Psoas muscle (tissue), 8 donors: ENCODE data around the gene NFKB2. TPM values are rescaled to one million over a fixed set of nuclear protein-coding genes. Genes with fewer than 3 reads are reported as not detected.

Experiments
- ATAC-seq, 4 donors: fragments of 200-7000 bp; cut with Tn5 transposase; one replicate each; pipeline ENCODE4 v1.9.1; 2020; ENCODE audit warnings: moderate library complexity in 3 of 4, mild to moderate bottlenecking in 2 of 4
- DNase-seq, 2 donors: peaks; one replicate each; pipeline ENCODE4 v3.0.0-alpha.2; 2020
- H3K27ac ChIP-seq: fragments of 200-600 bp; one replicate; pipeline ENCODE4 v1.8.0; 2022
- H3K27me3 ChIP-seq, 3 donors: fragments of 200-600 bp in 1 of 3; one replicate each; pipeline versions ENCODE4 v1.6.1 to v1.8.0; 2013 to 2022; ENCODE audit warnings: low read length in 2 of 3, mild to moderate bottlenecking in 2 of 3, moderate library complexity in 1 of 3; ENCODE audit not compliant: insufficient read depth in 3 of 3
- H3K36me3 ChIP-seq, 2 donors: fragments of 200-600 bp in 1 of 2; one replicate each; pipeline versions ENCODE4 v1.6.1 to v1.8.0; 2013 to 2022; ENCODE audit warnings: low read depth in 1 of 2, mild to moderate bottlenecking in 1 of 2, moderate library complexity in 1 of 2; ENCODE audit not compliant: insufficient read depth in 1 of 2
- H3K4me1 ChIP-seq: fragments of 200-600 bp; one replicate; pipeline ENCODE4 v1.8.0; 2022
- H3K4me3 ChIP-seq: fragments of 200-600 bp; one replicate; pipeline ENCODE4 v1.8.0; 2022; ENCODE audit warnings: mild to moderate bottlenecking
- H3K9me3 ChIP-seq: fragments of 200-600 bp; one replicate; pipeline ENCODE4 v1.8.0; 2022
- CTCF ChIP-seq: fragments of 200-600 bp; IDR thresholded peaks from one replicate; pipeline ENCODE4 v1.8.0; 2022; ENCODE audit warnings: antibody characterized with exemption
- WGBS, 3 donors: extraction: QIAGEN DNeasy Blood & Tissue Kit; methylation state at CpG; one replicate each; pipeline versions ENCODE4 v1.1.6 to v1.1.7; 2013; 5-methylcytosine and 5-hydroxymethylcytosine counted together
- intact Hi-C, 2 donors: fragments of 100-400 bp; cut with DNase I; formaldehyde crosslinking; loops; one replicate each; pipeline versions ENCODE4 v1.11.0 to v1.14.2; 2022
- polyA plus RNA-seq, 3 donors: library from polyadenylated mRNA; stranded (reverse); fragments of 200-250 nt; gene quantifications; one replicate each; pipeline ENCODE4 v1.2.3, GENCODE V29; 2013
- total RNA-seq, 4 donors: library from RNA; stranded (reverse); fragmentation: NEBNext Ultra II Directional in 2 of 4; extraction: Animal tissue kit (Norgen Biotek cat#: 25700) in 2 of 4; gene quantifications; one replicate each; pipeline versions ENCODE4 v1.2.1 to v1.2.4, GENCODE V29; 2021 to 2023
- donor health status: healthy with polysubstance abuse.
- donor health status: DM: no; HTN: no; CAD: no; lungs with moderate emphysema.
- donor health status: Bipolar disorder and iron deficiency.
- donor health status: healthy.
- donor health status: DM: yes; HTN: yes; CAD: no.
- donor health status: DM: no; HTN: no; CAD: no.
- donor health status: DM: no; HTN: no; CAD: no.
- donor health status: DM: yes; HTN: yes; CAD: no.

NFKB2 gene
- total and polyA plus RNA-seq, 7 donors = 8.3 to 86.0 (median 12.6) TPM

GRCh38 chr10:102405632-102406031 is 10.1 kb downstream of the NFKB2 start:
- peaks cover 0 to 33% (median 21%) of the 10 kb centered on the region in 3 donors for H3K27me3 ChIP-seq
- 70 to 81% (median 71%) methylated on average over 6 of the region's 6 CpGs for WGBS, 3 donors
- H3K27ac ChIP-seq = no peak overlapping the region
- ATAC-seq = no peak
- no peak for DNase-seq
- TF ChIP-seq CTCF = no peak
- peaks cover 4% of the 10 kb centered on the region for H3K4me1 ChIP-seq
- intact Hi-C loops = no loop called here
- no peak overlapping the region for H3K4me3 ChIP-seq
- no peaks in the 10 kb centered on the region for H3K9me3 ChIP-seq
- H3K36me3 ChIP-seq = peaks cover 0 to 25% of the 10 kb centered on the region in 2 donors

GRCh38 chr10:102406815-102407214 is 11.3 kb downstream of the NFKB2 start:
- no peaks in the 10 kb centered on the region for H3K9me3 ChIP-seq

GRCh38 chr10:102407425-102408130 is 12.1 kb downstream of the NFKB2 start:
- 78 to 84% (median 82%) methylated on average over 13 of the region's 13 CpGs for WGBS, 3 donors
- H3K27me3 ChIP-seq = peaks cover 0 to 52% (median 31%) of the 10 kb centered on the region in 3 donors
- H3K4me1 ChIP-seq = peaks cover 4% of the 10 kb centered on the region
- TF ChIP-seq CTCF = no peak
- no peak overlapping the region for H3K27ac ChIP-seq
- intact Hi-C loops = no loop called here
- no peaks in the 10 kb centered on the region for H3K9me3 ChIP-seq
- DNase-seq (no peak), ATAC-seq (no peak)
- H3K36me3 ChIP-seq = peaks cover 0 to 6% of the 10 kb centered on the region in 2 donors
- no peak overlapping the region for H3K4me3 ChIP-seq

More at GRCh38 chr10:102406815-102407214, 11.3 kb downstream of the NFKB2 start:
- Histone ChIP-seq H3K27me3 (peaks cover 0 to 45% (median 28%) of the 10 kb centered on the region in 3 donors), H3K36me3 (peaks cover 0 to 13% of the 10 kb centered on the region in 2 donors), H3K4me3 (no peak overlapping the region), H3K4me1 (peaks cover 4% of the 10 kb centered on the region), H3K27ac (no peak overlapping the region)
- TF ChIP-seq CTCF = no peak
- DNase-seq = no peak
- intact Hi-C loops = no loop called here
- 92 to 100% (median 92%) methylated on average over 2 of the region's 2 CpGs for WGBS, 3 donors
- no peak for ATAC-seq

- Histone ChIP-seq H3K36me3 (no peaks in the 10 kb centered on the region), H3K4me3 (peak overlapping the region; percentile 53), H3K27me3 (peaks cover 0 to 57% (median 33%) of the 10 kb centered on the region in 3 donors), H3K27ac (no peak overlapping the region), H3K9me3 (no peaks in the 10 kb centered on the region), H3K4me1 (peaks cover 4% of the 10 kb centered on the region)
- no peak for TF ChIP-seq CTCF
- intact Hi-C loops = no loop called here
- DNase-seq (no peak), ATAC-seq (no peak)
- 58 to 61% (median 60%) methylated on average over 14 of the region's 14 CpGs for WGBS, 3 donors
These were observed 12.7 kb downstream of the NFKB2 start for GRCh38 chr10:102408131-102408727.
